ENCODE results near the gene LRRC3B.
"Not testable (repeated sequence)": the region's sequence is repeated elsewhere in the genome, so short reads cannot be mapped to it uniquely, and the experiment has no call there.

Gene LRRC3B, protein sequence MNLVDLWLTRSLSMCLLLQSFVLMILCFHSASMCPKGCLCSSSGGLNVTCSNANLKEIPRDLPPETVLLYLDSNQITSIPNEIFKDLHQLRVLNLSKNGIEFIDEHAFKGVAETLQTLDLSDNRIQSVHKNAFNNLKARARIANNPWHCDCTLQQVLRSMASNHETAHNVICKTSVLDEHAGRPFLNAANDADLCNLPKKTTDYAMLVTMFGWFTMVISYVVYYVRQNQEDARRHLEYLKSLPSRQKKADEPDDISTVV

DNA sequence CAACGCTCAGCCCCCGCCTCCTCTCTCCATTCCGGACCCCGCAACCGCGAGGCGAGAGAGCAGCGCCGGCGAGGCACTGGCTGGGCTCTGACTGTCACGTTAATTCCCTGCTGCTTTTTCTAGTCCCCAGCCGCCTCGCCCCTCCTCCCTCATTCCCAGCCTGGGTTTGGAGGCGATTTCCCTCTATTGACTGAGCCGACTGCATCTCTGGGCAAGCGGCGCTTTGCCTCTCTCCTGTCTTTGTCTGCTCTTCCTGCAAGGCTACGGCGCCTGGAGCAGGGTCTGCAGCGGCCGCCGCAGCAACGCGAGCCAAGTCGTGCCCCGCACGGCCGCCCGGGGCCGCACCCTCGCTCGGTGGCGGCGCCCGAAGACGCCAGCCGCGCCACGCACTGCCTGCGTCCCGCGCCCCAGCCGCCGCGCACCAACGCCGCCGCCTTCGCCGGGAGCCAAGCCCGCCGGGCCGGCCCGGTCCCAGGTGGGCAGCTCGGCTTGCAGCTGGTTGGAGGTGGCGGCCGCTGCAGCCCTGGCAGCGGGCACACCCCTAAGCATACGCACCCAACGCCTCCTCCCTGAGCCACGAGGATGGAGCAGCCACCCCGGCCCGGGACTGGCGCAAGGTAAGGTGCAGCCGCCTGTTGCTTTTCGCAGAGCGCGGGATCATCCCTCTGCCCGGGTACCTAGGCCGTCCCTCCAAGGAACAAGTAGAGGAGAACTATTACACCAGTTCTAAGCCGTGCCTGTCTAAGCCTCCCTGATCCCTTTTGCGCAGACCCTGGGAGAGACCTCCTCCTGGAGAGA lies at the start of gene LRRC3B:
Gene LRRC3B (plus strand): TSS at position 152 of the 798 bp plus-strand sequence. CDS start 86,901 bp downstream, outside the sequence.
- Histone ChIP-seq H3K4me1 (no peaks in the 10 kb centered on the region), H3K9me3 (no peaks in the 10 kb centered on the region), H3K36me3 (replicated peaks) (no peaks in the 10 kb centered on the region), H3K4me3 (no peak within 1 kb of the TSS), H3K27me3 (ENCODE audit: low read depth) (peaks cover 44% of the 10 kb centered on the region)
- peak in 1 of 2 experiments; percentile 18 for DNase-seq (ENCODE audit: low spot score in 2 of 2)
- in situ Hi-C loops (cut with MboI; ENCODE audit: low sequenced_read_pairs) = no loop called here

DNA sequence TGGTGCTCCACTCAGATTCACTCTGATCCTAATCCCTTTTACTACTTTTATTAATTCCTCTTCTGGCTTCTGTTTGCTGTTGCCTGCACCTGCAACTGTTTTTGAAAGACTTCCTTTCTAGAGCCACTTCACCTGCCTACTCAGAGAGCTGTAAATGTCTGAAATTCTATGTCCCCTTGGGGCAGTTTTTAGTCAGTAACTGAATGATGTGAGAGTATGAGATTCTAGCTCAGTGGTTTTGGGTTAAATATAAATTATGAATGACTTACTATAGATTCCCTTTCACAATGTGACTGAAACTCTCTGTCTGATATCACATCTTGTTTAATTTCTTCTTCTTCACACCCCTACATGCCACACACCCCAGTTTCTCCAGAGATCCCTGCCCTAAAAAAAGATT lies 47.8 kb upstream of the LRRC3B start:
- no peaks in the 10 kb centered on the region for H3K27me3 ChIP-seq (ENCODE audit: low read depth)
- in situ Hi-C loops (cut with MboI; ENCODE audit: low sequenced_read_pairs) = no loop called here
- H3K9me3 ChIP-seq = no peaks in the 10 kb centered on the region
- no peaks in the 10 kb centered on the region for H3K36me3 ChIP-seq (replicated peaks)
- DNase-seq (ENCODE audit: low spot score in 2 of 2) = no peak
- no peak overlapping the region for H3K4me3 ChIP-seq
- no peaks in the 10 kb centered on the region for H3K4me1 ChIP-seq

DNA sequence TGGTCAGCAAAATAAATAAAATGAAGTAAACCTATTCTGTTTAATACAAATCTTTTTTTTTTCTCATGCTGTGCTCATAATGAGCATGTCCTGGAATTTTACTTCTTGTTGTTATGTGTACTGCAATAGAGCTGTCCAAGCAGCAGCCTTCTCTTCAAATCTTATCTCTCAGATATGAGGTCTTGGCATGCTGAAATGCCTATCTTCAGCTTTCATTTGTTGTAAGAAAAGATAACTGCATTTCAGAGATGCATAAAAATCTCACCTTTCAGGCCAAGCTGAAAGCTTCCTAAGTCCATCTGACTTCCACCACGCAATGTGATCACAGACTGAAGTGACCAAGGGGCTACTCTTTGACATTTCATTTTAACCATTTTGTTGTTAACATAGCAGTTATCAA lies 43.5 kb upstream of the LRRC3B start:
- H3K9me3 ChIP-seq = no peaks in the 10 kb centered on the region
- in situ Hi-C loops (cut with MboI; ENCODE audit: low sequenced_read_pairs) = no loop called here
- H3K4me1 ChIP-seq = no peaks in the 10 kb centered on the region
- no peak for DNase-seq (ENCODE audit: low spot score in 2 of 2)
- no peak overlapping the region for H3K4me3 ChIP-seq
- H3K27me3 ChIP-seq (ENCODE audit: low read depth) = no peaks in the 10 kb centered on the region
- H3K36me3 ChIP-seq (replicated peaks) = no peaks in the 10 kb centered on the region

DNA sequence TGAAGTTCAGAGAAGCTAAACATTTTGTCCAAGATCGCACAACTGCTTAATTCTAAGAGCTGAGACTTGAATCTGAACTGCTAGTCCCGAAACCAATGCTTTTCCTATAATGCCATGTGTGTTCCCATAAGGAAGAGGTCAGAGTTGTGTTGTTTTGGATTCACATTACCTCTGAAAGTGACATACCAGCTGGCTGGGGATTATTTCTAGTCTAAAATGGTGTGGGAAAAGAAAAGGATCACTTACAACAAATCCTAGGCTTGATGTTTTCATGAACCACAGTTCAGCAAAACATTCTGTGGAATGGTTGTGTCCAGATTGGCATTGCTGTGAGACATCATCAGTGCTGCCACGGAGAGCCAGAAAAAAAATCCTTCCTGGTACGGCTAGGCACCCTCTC lies 35.0 kb upstream of the LRRC3B start:
- DNase-seq (ENCODE audit: low spot score in 2 of 2) = no peak
- in situ Hi-C loops (cut with MboI; ENCODE audit: low sequenced_read_pairs) = no loop called here
- no peak overlapping the region for H3K4me3 ChIP-seq
- no peaks in the 10 kb centered on the region for H3K9me3 ChIP-seq
- H3K4me1 ChIP-seq = no peaks in the 10 kb centered on the region
- no peaks in the 10 kb centered on the region for H3K36me3 ChIP-seq (replicated peaks)
- no peaks in the 10 kb centered on the region for H3K27me3 ChIP-seq (ENCODE audit: low read depth)

DNA sequence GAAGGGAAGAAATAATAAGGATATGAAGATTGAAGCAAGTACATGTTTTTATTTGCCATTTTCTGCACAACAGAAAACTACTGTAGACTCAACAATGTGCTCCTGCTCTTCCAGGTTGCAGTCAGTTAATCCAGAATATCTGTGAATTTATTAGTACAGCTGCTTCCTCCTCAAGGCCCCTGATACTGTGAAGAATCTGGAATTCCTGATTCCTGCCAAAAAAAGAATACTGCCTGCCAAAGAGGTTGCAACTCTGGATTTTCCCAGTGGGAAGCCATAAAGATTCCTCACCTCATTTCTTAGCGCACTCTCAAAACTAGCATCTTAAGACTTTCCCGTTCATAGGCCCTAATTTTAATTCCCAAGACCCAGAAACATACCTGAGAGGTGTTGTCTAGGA lies 33.6 kb upstream of the LRRC3B start:
- no peaks in the 10 kb centered on the region for H3K27me3 ChIP-seq (ENCODE audit: low read depth)
- H3K4me1 ChIP-seq = no peaks in the 10 kb centered on the region
- H3K9me3 ChIP-seq = no peaks in the 10 kb centered on the region
- DNase-seq (ENCODE audit: low spot score in 2 of 2) = no peak
- in situ Hi-C loops (cut with MboI; ENCODE audit: low sequenced_read_pairs) = no loop called here
- H3K4me3 ChIP-seq = no peak overlapping the region
- H3K36me3 ChIP-seq (replicated peaks) = no peaks in the 10 kb centered on the region

DNA sequence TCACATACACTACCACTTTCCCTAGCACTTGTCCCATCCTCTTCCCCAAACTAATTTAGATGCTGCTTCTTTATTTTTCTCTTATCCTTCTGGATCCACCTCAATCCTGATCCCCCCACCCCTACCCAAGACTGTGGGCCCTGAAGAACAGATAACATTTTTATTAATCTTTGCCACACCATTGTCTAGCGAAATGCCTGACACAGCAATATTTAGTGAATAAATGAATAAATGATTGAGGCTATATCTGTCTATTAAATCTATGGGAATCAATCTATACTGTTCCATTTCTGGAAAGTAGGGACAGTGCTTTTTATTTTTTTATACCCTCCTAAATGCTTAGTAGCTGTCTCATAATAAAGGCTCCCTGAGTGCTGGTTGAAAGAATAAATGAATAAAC lies 32.9 kb upstream of the LRRC3B start:
- Histone ChIP-seq H3K4me1 (no peaks in the 10 kb centered on the region), H3K36me3 (replicated peaks) (no peaks in the 10 kb centered on the region), H3K4me3 (no peak overlapping the region), H3K9me3 (no peaks in the 10 kb centered on the region), H3K27me3 (ENCODE audit: low read depth) (no peaks in the 10 kb centered on the region)
- in situ Hi-C loops (cut with MboI; ENCODE audit: low sequenced_read_pairs) = no loop called here
- DNase-seq (ENCODE audit: low spot score in 2 of 2) = no peak

DNA sequence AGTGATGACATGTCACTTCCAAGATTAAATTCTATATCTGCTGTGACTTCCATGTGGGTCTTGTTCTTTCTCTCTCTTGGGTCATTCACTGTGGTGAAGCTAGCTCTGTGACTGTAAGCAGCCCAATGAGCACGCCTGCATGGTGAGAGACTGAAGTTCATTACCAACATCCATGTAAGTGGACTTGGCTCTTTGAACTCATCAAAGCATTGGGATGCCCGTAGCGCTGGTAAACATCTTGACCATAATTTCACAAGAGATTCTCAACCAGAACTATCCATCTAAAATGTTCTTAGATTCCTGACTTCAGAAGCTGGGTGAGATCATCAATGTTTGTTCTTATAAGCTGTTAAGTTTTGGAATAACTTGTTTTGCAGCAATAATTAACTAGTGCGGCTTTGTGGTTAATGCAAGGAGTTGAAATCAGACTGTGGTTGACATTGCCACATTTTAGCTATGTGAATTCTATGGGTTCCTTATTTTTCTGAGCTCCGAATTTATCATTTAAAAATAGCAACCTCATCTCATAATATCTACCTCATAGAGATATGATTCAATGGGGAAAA lies 31.6 kb upstream of the LRRC3B start:
- in situ Hi-C loops (cut with MboI; ENCODE audit: low sequenced_read_pairs) = no loop called here

DNA sequence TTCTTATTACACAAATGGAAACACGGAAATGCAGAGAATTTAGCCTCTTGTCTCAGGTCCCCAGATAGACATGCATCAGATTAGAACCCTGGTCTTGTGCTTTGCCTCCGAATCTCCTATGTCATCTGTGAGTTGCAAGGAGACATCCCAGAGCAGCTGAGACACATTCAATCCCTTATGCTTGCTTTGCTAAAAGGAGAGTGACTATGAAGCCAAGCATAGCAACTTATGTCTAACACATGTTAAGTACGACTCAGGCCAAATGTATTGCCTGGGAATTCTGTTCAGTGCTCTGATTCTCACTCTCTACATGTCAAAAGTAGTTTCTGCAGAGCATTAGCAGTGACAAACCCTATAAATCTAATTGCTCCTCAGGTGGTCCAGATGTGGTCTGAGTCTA lies 30.6 kb upstream of the LRRC3B start:
- in situ Hi-C loops (cut with MboI; ENCODE audit: low sequenced_read_pairs) = no loop called here
- Histone ChIP-seq H3K4me1 (no peaks in the 10 kb centered on the region), H3K4me3 (no peak overlapping the region), H3K9me3 (no peaks in the 10 kb centered on the region), H3K27me3 (ENCODE audit: low read depth) (no peaks in the 10 kb centered on the region), H3K36me3 (replicated peaks) (no peaks in the 10 kb centered on the region)
- DNase-seq (ENCODE audit: low spot score in 2 of 2) = no peak

More for the DNA sequence above, 31.6 kb upstream of the LRRC3B start:
- Histone ChIP-seq H3K27me3 (ENCODE audit: low read depth) (no peaks in the 10 kb centered on the region), H3K36me3 (replicated peaks) (no peaks in the 10 kb centered on the region), H3K4me3 (no peak overlapping the region), H3K4me1 (no peaks in the 10 kb centered on the region), H3K9me3 (no peaks in the 10 kb centered on the region)
- DNase-seq (ENCODE audit: low spot score in 2 of 2) = no peak

DNA sequence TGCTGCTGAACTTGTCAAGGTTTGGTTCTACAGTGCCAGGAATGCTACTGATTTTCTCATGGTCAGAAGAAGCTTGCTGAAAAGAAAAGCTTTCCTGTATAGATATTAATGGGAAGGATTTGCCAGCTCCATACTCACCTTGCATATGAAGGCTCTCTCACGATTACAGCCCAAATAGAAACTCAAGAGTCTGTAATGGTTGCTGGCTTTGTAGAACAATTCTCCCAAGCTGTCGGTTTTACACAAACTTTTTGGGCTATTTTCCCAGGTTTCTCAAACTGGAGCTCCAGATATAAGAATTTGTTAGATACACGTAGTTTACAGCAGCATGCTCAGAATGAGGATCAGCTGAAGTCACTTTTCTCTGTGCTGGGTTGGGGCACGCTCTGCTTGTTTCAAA lies 30.1 kb upstream of the LRRC3B start:
- Histone ChIP-seq H3K4me1 (no peaks in the 10 kb centered on the region), H3K4me3 (no peak overlapping the region), H3K36me3 (replicated peaks) (no peaks in the 10 kb centered on the region), H3K9me3 (no peaks in the 10 kb centered on the region), H3K27me3 (ENCODE audit: low read depth) (no peaks in the 10 kb centered on the region)
- in situ Hi-C loops (cut with MboI; ENCODE audit: low sequenced_read_pairs) = no loop called here
- DNase-seq (ENCODE audit: low spot score in 2 of 2) = no peak

DNA sequence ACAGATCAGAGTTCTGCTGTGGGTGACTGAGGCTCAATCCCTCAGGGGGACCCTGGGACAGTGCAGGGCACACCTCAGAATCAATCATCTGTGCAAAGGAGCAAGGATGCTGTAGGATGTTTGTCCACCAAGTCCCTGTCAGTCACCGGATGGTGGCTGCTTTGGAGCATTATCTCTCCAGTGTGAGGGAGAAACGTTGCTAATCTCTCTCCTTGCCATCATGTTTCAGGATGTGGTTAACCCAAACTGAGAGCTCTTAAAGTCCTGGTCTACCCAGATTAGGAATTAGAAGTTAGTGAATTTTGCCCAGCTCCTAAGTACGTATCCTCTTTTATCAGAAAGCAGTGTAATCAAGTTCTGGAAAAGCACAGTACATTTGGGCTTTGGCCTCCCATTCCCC lies 26.2 kb upstream of the LRRC3B start:
- H3K4me1 ChIP-seq = no peaks in the 10 kb centered on the region
- no peaks in the 10 kb centered on the region for H3K36me3 ChIP-seq (replicated peaks)
- no peaks in the 10 kb centered on the region for H3K9me3 ChIP-seq
- DNase-seq (ENCODE audit: low spot score in 2 of 2) = no peak
- no peak overlapping the region for H3K4me3 ChIP-seq
- no peaks in the 10 kb centered on the region for H3K27me3 ChIP-seq (ENCODE audit: low read depth)
- in situ Hi-C loops (cut with MboI; ENCODE audit: low sequenced_read_pairs) = no loop called here

DNA sequence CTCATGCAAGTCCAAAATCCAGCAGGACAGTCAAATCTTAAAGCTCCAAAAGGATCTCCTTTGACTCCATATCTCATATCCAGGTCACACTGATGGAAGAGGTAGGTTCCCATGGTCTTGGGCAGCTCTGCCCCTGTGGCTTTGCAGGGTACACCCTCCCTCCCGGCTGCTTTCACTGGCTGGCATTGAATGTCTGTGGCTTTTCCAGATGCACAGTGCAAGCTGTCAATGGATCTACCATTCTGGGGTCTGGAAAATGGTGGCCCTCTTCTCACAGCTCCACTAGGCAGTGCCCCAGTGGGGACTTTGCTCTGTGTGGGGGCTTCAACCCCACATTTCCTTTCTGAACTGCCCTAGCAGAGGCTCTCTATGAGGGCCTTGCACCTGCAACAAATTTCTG lies 19.3 kb upstream of the LRRC3B start:
- H3K4me1 ChIP-seq; H3K9me3 ChIP-seq; H3K36me3 ChIP-seq (replicated peaks); H3K4me3 ChIP-seq; in situ Hi-C loops (cut with MboI; ENCODE audit: low sequenced_read_pairs); H3K27me3 ChIP-seq (ENCODE audit: low read depth); DNase-seq (ENCODE audit: low spot score in 2 of 2): not testable (repeated sequence)

DNA sequence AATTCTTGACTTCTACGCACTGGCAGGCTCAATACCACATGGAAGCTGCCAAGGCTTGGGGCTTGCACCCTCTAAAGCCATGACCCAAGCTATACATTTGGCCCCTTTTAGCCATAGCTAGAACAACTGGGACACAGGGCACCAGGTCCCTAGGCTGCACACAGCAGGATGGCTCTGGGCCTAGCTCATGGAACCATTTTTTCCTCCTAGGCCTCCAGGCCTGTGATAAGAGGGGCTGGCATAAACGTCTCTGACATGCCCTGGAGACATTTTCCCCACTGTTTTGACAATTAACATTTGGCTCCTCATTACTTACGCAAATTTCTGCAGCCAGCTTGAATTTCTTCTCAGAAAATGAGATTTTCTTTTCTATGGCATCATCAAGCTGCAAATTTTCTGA lies 18.8 kb upstream of the LRRC3B start:
- in situ Hi-C loops (cut with MboI; ENCODE audit: low sequenced_read_pairs); H3K36me3 ChIP-seq (replicated peaks); H3K27me3 ChIP-seq (ENCODE audit: low read depth); H3K4me3 ChIP-seq; DNase-seq (ENCODE audit: low spot score in 2 of 2); H3K9me3 ChIP-seq; H3K4me1 ChIP-seq: not testable (repeated sequence)

DNA sequence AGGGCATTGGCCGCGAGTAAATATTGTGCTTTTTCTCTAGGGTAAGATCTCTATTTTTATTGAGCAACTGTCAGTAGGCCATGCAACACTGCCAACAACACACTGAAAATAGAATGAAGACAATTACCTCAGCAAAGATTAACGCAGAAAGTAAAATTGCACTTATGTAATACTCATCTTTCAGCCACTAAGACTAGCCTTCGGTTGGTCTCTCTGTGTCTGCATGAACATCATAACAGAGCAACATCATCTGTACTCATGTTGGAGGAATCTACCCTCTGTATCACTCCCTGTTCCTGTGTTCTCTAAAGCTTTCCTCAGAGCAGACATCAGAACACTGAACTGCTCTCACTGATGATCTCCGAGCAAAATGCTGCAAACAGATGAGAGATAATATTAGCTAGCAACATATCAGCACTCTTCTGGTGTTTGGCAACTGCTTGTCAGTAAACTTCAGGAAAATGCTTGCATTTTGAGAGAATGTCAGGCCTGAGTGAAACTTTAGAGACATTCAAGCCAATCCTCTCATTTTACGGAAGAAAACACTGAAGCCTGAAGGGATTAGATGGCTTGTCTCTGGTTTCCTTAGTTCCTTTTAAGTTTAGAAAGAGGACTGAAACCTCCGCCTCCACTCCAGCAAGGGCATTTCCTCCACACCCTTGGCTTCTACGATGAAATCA lies 8.4 kb upstream of the LRRC3B start:
- Histone ChIP-seq H3K9me3 (no peaks in the 10 kb centered on the region), H3K4me3 (no peak overlapping the region), H3K4me1 (no peaks in the 10 kb centered on the region), H3K27me3 (ENCODE audit: low read depth) (no peaks in the 10 kb centered on the region; the same call in 1 of the 2 replicates), H3K36me3 (replicated peaks) (no peaks in the 10 kb centered on the region)
- DNase-seq (ENCODE audit: low spot score in 2 of 2) = no peak
- in situ Hi-C loops (cut with MboI; ENCODE audit: low sequenced_read_pairs) = no loop called here

DNA sequence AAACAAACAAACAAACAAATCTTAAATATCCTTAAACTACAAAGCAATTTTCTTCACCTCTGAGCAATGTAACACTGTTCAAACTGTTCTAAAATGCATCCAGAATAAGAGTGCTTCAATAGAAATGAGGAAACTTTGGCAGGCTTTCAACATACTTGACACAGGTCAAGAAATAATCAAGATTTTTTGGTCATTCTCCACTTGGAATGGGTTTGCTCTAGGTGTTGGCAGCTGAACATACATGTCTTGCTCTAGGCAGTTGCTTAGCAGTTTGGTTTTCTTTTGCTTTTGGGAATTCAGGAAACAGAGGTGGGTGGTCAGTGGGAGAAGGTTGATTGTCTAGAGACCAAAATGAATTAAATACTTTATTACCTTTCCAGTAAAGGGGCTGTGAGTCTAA lies 1.4 kb upstream of the LRRC3B start:
- no peak for DNase-seq (ENCODE audit: low spot score in 2 of 2)
- Histone ChIP-seq H3K4me3 (no peak overlapping the region), H3K36me3 (replicated peaks) (no peaks in the 10 kb centered on the region), H3K9me3 (no peaks in the 10 kb centered on the region), H3K4me1 (no peaks in the 10 kb centered on the region), H3K27me3 (ENCODE audit: low read depth) (peaks cover 42% of the 10 kb centered on the region)
- in situ Hi-C loops (cut with MboI; ENCODE audit: low sequenced_read_pairs) = no loop called here

Measured in HAP-1 (cell line).